Colonic mucosa (tissue), 4 donors: ENCODE data around the gene G6PC1. TPM values are rescaled to one million over a fixed set of nuclear protein-coding genes. Genes with fewer than 3 reads are reported as not detected.
"Not testable (repeated sequence)": the region's sequence is repeated elsewhere in the genome, so short reads cannot be mapped to it uniquely, and the experiment has no call there.

Experiments
- DNase-seq: peaks from one replicate; pipeline ENCODE4 v3.0.0-alpha.2; 2020
- H3K27ac ChIP-seq: fragments of 200-600 bp; one replicate; pipeline ENCODE4 v1.8.0; 2021
- H3K27me3 ChIP-seq: fragments of 200-600 bp; one replicate; pipeline ENCODE4 v1.8.0; 2021
- H3K36me3 ChIP-seq: fragments of 200-600 bp; one replicate; pipeline ENCODE4 v1.8.0; 2021
- H3K4me1 ChIP-seq: fragments of 200-600 bp; one replicate; pipeline ENCODE4 v1.8.0; 2021; ENCODE audit warnings: mild to moderate bottlenecking
- H3K4me3 ChIP-seq: fragments of 200-600 bp; one replicate; pipeline ENCODE4 v1.8.0; 2021
- H3K9ac ChIP-seq, 2 donors: one replicate each; pipeline ENCODE4 v1.7.0; 2013; ENCODE audit warnings: control low read depth in 2 of 2, low read depth in 2 of 2, low read length in 2 of 2
- H3K9me3 ChIP-seq: fragments of 200-600 bp; one replicate; pipeline ENCODE4 v1.8.0; 2021
- intact Hi-C: fragments of 100-400 bp; cut with DNase I; formaldehyde crosslinking; loops from one replicate; pipeline ENCODE4 v1.14.1; 2022
- total RNA-seq, 2 donors: library from RNA; stranded (reverse); fragmentation: NEBNext Ultra II Directional in 1 of 2; extraction: Animal tissue kit (Norgen Biotek cat#: 25700) in 1 of 2; gene quantifications; one replicate each; pipeline ENCODE4 v1.2.1, GENCODE V29; 2021
- TF ChIP-seq, protein P1 (sequence below): fragments of 200-600 bp; IDR thresholded peaks from one replicate; pipeline ENCODE4 v1.8.0; 2022; ENCODE audit warnings: antibody characterized with exemption, mild to moderate bottlenecking
- donor health status: healthy.
- donor health status: DM: no; HTN: no; CAD: no.
- donor health status: DM: no; HTN: no; CAD: no.

Gene G6PC1
- total RNA-seq, 2 donors from 2014 or later: 0.40 TPM; not detected in 1

DNA sequence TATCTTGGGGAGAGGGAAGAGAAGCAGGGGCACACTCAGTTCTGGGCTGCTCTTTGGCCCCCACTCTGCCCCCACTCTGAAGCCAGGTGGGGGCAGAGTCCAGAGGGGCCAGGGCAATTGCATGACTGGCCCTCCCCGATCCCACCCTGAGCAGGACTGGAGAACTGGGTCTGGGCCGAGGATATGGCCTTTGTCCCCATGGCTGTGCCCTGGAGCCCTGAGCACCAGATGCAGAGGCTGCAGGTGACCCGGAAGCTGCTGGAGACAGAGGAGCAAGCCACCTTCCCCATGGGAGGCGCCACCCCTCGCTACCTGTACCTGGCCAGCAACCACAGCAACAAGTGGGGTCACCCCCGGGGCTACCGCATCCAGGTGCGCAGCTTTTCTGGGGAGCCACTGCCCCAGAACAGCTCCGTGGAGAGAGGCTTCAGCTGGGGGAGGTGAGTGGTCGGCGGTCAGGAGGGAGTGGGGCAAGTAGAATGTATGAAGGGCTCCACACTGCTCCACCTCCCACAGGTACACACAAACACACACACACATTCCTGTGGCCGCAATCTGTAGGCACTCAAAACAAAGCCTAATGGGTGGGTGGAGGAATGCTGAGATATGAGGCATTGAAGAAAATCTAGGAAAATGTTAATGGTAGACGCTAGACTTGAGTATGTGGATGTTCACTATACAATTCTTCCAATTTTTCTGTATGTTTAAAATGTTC is 28.2 kb upstream of the G6PC1 start:
- no peaks in the 10 kb centered on the region for H3K27me3 ChIP-seq
- intact Hi-C loops: no loop called here
- no peak for DNase-seq
- TF ChIP-seq, protein P1, sequence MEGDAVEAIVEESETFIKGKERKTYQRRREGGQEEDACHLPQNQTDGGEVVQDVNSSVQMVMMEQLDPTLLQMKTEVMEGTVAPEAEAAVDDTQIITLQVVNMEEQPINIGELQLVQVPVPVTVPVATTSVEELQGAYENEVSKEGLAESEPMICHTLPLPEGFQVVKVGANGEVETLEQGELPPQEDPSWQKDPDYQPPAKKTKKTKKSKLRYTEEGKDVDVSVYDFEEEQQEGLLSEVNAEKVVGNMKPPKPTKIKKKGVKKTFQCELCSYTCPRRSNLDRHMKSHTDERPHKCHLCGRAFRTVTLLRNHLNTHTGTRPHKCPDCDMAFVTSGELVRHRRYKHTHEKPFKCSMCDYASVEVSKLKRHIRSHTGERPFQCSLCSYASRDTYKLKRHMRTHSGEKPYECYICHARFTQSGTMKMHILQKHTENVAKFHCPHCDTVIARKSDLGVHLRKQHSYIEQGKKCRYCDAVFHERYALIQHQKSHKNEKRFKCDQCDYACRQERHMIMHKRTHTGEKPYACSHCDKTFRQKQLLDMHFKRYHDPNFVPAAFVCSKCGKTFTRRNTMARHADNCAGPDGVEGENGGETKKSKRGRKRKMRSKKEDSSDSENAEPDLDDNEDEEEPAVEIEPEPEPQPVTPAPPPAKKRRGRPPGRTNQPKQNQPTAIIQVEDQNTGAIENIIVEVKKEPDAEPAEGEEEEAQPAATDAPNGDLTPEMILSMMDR: no peak
- no peaks in the 10 kb centered on the region for H3K36me3 ChIP-seq
- H3K4me1 ChIP-seq: no peaks in the 10 kb centered on the region
- H3K9ac ChIP-seq: no peak overlapping the region
- no peak overlapping the region for H3K4me3 ChIP-seq
- no peak overlapping the region for H3K27ac ChIP-seq
- H3K9me3 ChIP-seq: no peaks in the 10 kb centered on the region

DNA sequence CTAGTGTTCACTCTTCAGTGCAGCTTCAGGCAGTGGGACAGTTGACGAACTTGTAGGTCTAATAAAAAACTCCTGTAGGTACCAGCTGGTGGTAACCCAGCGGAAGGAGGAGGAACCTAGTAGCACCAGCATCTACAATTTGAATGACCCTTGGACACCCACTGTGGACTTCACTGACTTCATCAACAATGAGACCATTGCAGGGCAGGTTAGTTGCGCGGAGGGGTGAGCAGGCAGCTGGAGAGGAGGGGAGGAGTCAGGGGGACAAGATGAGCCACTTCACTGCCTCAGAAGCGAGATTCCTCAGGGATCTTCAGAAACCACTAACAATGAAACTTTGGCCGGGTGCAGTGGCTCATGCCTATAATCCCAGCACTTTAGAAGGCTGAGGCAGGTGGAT is 27.3 kb upstream of the G6PC1 start:
- Histone ChIP-seq H3K9me3 (no peaks in the 10 kb centered on the region), H3K36me3 (no peaks in the 10 kb centered on the region), H3K27me3 (no peaks in the 10 kb centered on the region), H3K4me3 (no peak overlapping the region), H3K9ac (no peak overlapping the region), H3K4me1 (no peaks in the 10 kb centered on the region), H3K27ac (no peak overlapping the region)
- intact Hi-C loops: no loop called here
- DNase-seq: no peak
- TF ChIP-seq, protein P1: no peak

DNA sequence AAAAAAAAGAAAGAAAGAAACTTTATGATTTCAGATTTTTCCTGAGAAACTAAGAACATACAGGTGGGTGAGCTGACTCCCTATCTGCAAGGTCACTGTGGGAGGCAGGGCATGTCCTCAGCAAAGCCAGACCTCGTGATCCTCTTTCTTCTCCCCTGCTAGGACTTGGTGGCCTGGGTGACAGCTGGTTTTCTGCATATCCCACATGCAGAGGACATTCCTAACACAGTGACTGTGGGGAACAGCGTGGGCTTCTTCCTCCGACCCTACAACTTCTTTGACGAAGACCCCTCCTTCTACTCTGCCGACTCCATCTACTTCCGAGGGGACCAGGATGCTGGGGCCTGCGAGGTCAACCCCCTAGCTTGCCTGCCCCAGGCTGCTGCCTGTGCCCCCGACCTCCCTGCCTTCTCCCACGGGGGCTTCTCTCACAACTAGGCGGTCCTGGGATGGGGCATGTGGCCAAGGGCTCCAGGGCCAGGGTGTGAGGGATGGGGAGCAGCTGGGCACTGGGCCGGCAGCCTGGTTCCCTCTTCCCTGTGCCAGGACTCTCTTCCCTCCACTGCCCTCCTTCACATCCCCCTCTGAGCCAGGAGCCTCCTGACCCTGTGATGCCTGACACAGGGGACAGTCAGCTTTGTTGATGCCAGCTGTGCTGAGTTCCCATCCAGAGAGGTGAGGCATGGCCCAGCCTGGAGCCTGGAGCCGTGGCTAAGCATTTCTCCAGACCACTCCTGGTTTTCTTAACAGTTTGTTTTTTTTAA is 26.5 kb upstream of the G6PC1 start:
- H3K36me3 ChIP-seq, H3K27me3 ChIP-seq, H3K9ac ChIP-seq, H3K4me1 ChIP-seq, DNase-seq, H3K27ac ChIP-seq, intact Hi-C loops, H3K9me3 ChIP-seq, H3K4me3 ChIP-seq: not testable (repeated sequence)

DNA sequence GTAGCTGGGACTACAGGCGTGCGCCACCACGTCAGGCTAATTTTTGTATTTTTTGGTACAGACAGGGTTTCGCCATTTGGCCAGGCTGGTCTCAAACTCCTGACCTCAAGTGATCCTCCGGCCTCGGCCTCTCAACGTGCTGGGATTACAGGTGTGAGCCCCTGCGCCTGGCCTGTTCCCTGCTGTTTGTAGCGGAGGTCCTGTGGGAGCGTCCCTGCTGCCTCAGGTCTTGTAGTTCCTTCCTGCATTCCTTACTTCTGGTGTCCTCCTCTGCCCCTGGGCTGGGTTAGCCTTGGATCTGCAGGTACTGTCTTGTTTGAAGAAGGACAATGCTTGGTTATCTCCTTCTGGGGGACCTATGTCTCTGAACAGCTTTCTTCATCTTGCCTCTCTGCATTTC is 23.6 kb upstream of the G6PC1 start:
- Histone ChIP-seq H3K4me3 (no peak overlapping the region), H3K4me1 (no peaks in the 10 kb centered on the region)

DNA sequence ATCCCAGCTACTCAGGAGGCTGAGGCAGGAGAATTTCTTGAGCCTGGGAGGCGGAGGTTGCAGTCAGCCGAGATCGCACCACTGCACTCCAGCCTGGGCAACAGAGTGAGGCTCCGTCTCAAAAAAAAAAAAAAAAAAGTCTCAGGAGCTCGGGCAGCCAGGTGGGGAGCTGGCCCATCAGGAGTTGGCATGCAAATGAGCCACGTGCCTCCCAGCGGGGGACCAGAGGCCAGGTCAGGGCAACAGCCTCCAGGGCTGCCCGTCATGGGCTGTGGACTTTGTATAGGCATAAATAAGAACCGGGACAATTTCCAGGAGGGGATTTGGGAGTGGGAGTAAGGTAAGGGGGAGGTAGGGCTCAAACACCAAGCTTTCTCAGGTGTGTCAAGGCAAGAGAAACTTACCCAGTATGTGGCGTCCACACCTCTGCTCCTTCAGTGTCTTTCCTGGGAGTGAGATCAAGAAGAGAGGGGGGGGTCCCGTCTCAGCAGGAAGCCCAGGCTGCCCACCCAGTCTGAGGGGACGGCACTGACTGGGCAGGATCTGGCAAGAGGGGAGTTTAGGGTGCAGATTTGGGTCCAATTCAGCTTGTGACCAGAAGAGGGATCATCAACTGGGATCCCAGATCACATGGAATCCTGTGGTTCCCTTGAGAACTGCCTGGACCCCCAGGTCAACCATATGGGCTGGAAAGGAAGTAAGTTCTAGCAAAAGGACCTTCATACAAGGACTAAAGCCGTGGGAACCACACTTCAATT is 22.3 kb upstream of the G6PC1 start:
- TF ChIP-seq, protein P1: no peak
- H3K9me3 ChIP-seq: no peaks in the 10 kb centered on the region
- intact Hi-C loops: no loop called here
- H3K36me3 ChIP-seq: no peaks in the 10 kb centered on the region
- H3K4me3 ChIP-seq: no peak overlapping the region
- H3K27me3 ChIP-seq: no peaks in the 10 kb centered on the region
- H3K4me1 ChIP-seq: no peaks in the 10 kb centered on the region
- H3K9ac ChIP-seq: no peak overlapping the region
- no peak for DNase-seq
- H3K27ac ChIP-seq: no peak overlapping the region

More for the DNA sequence above, 23.6 kb upstream of the G6PC1 start:
- intact Hi-C loops: no loop called here
- Histone ChIP-seq H3K9me3 (no peaks in the 10 kb centered on the region), H3K9ac (no peak overlapping the region), H3K36me3 (no peaks in the 10 kb centered on the region), H3K27me3 (no peaks in the 10 kb centered on the region), H3K27ac (no peak overlapping the region)
- no peak for DNase-seq
- TF ChIP-seq, protein P1: no peak
